HEK293T (cell line): ENCODE measurements around the gene TIMP3.

Experiments used
- CTCF ChIA-PET: fragments of 350-600 bp; formaldehyde crosslinking; extraction: SDS; loops from one replicate; lab custom pipeline; 2021; ENCODE audit warnings: antibody characterized with exemption, inconsistent platforms; lab: Yijun Ruan, JAX
- POLR2A ChIA-PET: fragments of 350-600 bp; formaldehyde crosslinking; extraction: SDS; loops from one replicate; lab custom pipeline; 2020; ENCODE audit warnings: antibody characterized with exemption, inconsistent platforms; lab: Yijun Ruan, JAX
- DNase-seq: peaks from one replicate; pipeline ENCODE4 v3.0.0; 2012; ENCODE audit warnings: mixed read lengths; ENCODE audit errors: extremely low spot score
- ARNT ChIP-seq: fragments of 450-650 bp; IDR thresholded peaks from 2 replicates; pipeline ENCODE4 v1.6.1; 2017; ENCODE audit warnings: mild to moderate bottlenecking
- BHLHE40 ChIP-seq: fragments of 450-650 bp; IDR thresholded peaks from 2 replicates; pipeline ENCODE4 v1.6.1; 2016; ENCODE audit warnings: mild to moderate bottlenecking, moderate library complexity, borderline replicate concordance
- CTBP1 ChIP-seq: fragments of 450-650 bp; IDR thresholded peaks from 2 replicates; pipeline ENCODE4 v1.6.1; 2016; ENCODE audit warnings: borderline replicate concordance
- ELF4 ChIP-seq: fragments of 450-650 bp; IDR thresholded peaks from 2 replicates; pipeline ENCODE4 v1.6.1; 2017; ENCODE audit warnings: antibody characterized with exemption
- FOXA1 ChIP-seq: fragments of 450-650 bp; IDR thresholded peaks from 2 replicates; pipeline ENCODE4 v1.6.1; 2016; ENCODE audit warnings: mild to moderate bottlenecking
- FOXK2 ChIP-seq: fragments of 450-650 bp; IDR thresholded peaks from 2 replicates; pipeline ENCODE4 v1.6.1; 2016; ENCODE audit warnings: mild to moderate bottlenecking
- FOXM1 ChIP-seq: fragments of 450-650 bp; IDR thresholded peaks from 2 replicates; pipeline ENCODE4 v1.6.1; 2017; ENCODE audit warnings: mild to moderate bottlenecking, borderline replicate concordance
- HDGF ChIP-seq: fragments of 450-650 bp; IDR thresholded peaks from 2 replicates; pipeline ENCODE4 v1.6.1; 2017; ENCODE audit warnings: antibody characterized with exemption, borderline replicate concordance
- L3MBTL2 ChIP-seq: fragments of 450-650 bp; conservative IDR thresholded peaks from 2 replicates; pipeline ENCODE4 v1.6.1; 2016; ENCODE audit warnings: mild to moderate bottlenecking
- LEF1 ChIP-seq: fragments of 450-650 bp; IDR thresholded peaks from 2 replicates; pipeline ENCODE4 v1.6.1; 2017; ENCODE audit warnings: mild to moderate bottlenecking, borderline replicate concordance
- NFRKB ChIP-seq: fragments of 450-650 bp; IDR thresholded peaks from 2 replicates; pipeline ENCODE4 v1.6.1; 2016; ENCODE audit warnings: mild to moderate bottlenecking, moderate library complexity
- PKNOX1 ChIP-seq: fragments of 450-650 bp; IDR thresholded peaks from 2 replicates; pipeline ENCODE4 v1.6.1; 2016
- SP1 ChIP-seq: fragments of 450-650 bp; IDR thresholded peaks from 2 replicates; pipeline ENCODE4 v1.6.1; 2017
- SUZ12 ChIP-seq: fragments of 450-650 bp; IDR thresholded peaks from 2 replicates; pipeline ENCODE4 v1.6.1; 2016; ENCODE audit warnings: mild to moderate bottlenecking
- TARDBP ChIP-seq: fragments of 450-650 bp; IDR thresholded peaks from 2 replicates; pipeline ENCODE4 v1.6.1; 2016
- ZNF384 ChIP-seq: fragments of 450-650 bp; IDR thresholded peaks from 2 replicates; pipeline ENCODE4 v1.6.1; 2016

The TIMP3 gene

GRCh38 chr22:32828150-32828549, 26.6 kb downstream of the TIMP3 start:
- DNase-seq: no peak
- ChIA-PET CTCF (no interaction called here), POLR2A (no interaction called here)
- TF ChIP-seq ELF4: no peak
- no peak for TF ChIP-seq SP1
- TF ChIP-seq LEF1: no peak
- no peak for TF ChIP-seq TARDBP
- TF ChIP-seq FOXK2: no peak
- no peak for TF ChIP-seq ZNF384
- TF ChIP-seq HDGF: no peak
- no peak for TF ChIP-seq FOXA1
- no peak for TF ChIP-seq ARNT

GRCh38 chr22:32828561-32828960, 27.1 kb downstream of the TIMP3 start:
- no peak for DNase-seq
- ChIA-PET CTCF (interaction anchor here (0.7 kb wide), 1 partner anchor 158 kb away, joined by 3 read pairs; no protein-coding TSS in a partner anchor), POLR2A (no interaction called here)
- TF ChIP-seq ELF4: no peak
- TF ChIP-seq TARDBP: no peak
- no peak for TF ChIP-seq PKNOX1
- TF ChIP-seq NFRKB: no peak
- TF ChIP-seq HDGF: no peak
- no peak for TF ChIP-seq FOXA1
- no peak for TF ChIP-seq L3MBTL2
- no peak for TF ChIP-seq FOXM1
- no peak for TF ChIP-seq BHLHE40
- TF ChIP-seq SP1: no peak
- TF ChIP-seq ZNF384: no peak
- no peak for TF ChIP-seq SUZ12
- no peak for TF ChIP-seq LEF1
- no peak for TF ChIP-seq ARNT
- no peak for TF ChIP-seq FOXK2

- TF ChIP-seq CTBP1: no peak
- TF ChIP-seq ELF4: no peak
- TF ChIP-seq ZNF384: no peak
- TF ChIP-seq TARDBP: no peak
- TF ChIP-seq FOXK2: no peak
- TF ChIP-seq FOXA1: no peak
- TF ChIP-seq SP1: no peak
- TF ChIP-seq FOXM1: no peak
- no peak for TF ChIP-seq SUZ12
- no peak for TF ChIP-seq PKNOX1
- TF ChIP-seq L3MBTL2: no peak
- no peak for DNase-seq
- CTCF ChIA-PET: no interaction called here
- POLR2A ChIA-PET: no interaction called here
These were observed 27.9 kb downstream of the TIMP3 start for GRCh38 chr22:32829451-32829851.

GRCh38 chr22:32830473-32830872, 29.0 kb downstream of the TIMP3 start:
- DNase-seq: no peak
- ChIA-PET POLR2A (no interaction called here), CTCF (interaction anchor here (0.7 to 1.4 kb wide), 2 partner anchors 33 to 120 kb away, joined by 3 to 6 read pairs; no protein-coding TSS in a partner anchor)
- TF ChIP-seq HDGF (no peak), NFRKB (no peak), TARDBP (no peak), ZNF384 (no peak), FOXK2 (no peak), LEF1 (no peak), SP1 (no peak), BHLHE40 (no peak), ARNT (no peak), PKNOX1 (no peak), FOXA1 (no peak), FOXM1 (no peak), CTBP1 (no peak), SUZ12 (no peak), ELF4 (no peak), L3MBTL2 (no peak)

- POLR2A ChIA-PET: no interaction called here
- DNase-seq: no peak
- TF ChIP-seq SUZ12: no peak
- TF ChIP-seq ARNT: no peak
- no peak for TF ChIP-seq ZNF384
- CTCF ChIA-PET: interaction anchor here (0.5 to 1.4 kb wide), 2 partner anchors 34 to 402 kb away, joined by 3 to 6 read pairs; no protein-coding TSS in a partner anchor
These were observed 29.5 kb downstream of the TIMP3 start for GRCh38 chr22:32830957-32831356.

GRCh38 chr22:32831584-32831983, 30.1 kb downstream of the TIMP3 start:
- no peak for DNase-seq
- ChIA-PET POLR2A (no interaction called here), CTCF (interaction anchor here (0.6 kb wide), 1 partner anchor 210 kb away, joined by 3 read pairs; no protein-coding TSS in a partner anchor)
- no peak for TF ChIP-seq LEF1
- no peak for TF ChIP-seq NFRKB
- TF ChIP-seq FOXK2: no peak
- TF ChIP-seq CTBP1: no peak
- no peak for TF ChIP-seq BHLHE40
- no peak for TF ChIP-seq TARDBP
- TF ChIP-seq SP1: no peak
- no peak for TF ChIP-seq ELF4
- TF ChIP-seq HDGF: no peak

GRCh38 chr22:32832174-32832573, 30.7 kb downstream of the TIMP3 start:
- no peak for DNase-seq
- CTCF ChIA-PET: interaction anchor here (0.6 kb wide), 2 partner anchors 26 to 210 kb away, joined by 3 read pairs; no protein-coding TSS in a partner anchor
- POLR2A ChIA-PET: no interaction called here
- TF ChIP-seq ELF4: no peak
- no peak for TF ChIP-seq ARNT
- no peak for TF ChIP-seq CTBP1
- TF ChIP-seq NFRKB: no peak
- no peak for TF ChIP-seq BHLHE40
- TF ChIP-seq SP1: no peak
- no peak for TF ChIP-seq FOXM1
- no peak for TF ChIP-seq FOXA1
- TF ChIP-seq HDGF: no peak
- TF ChIP-seq LEF1: no peak
- no peak for TF ChIP-seq ZNF384
- TF ChIP-seq TARDBP: no peak
- TF ChIP-seq FOXK2: no peak
- TF ChIP-seq L3MBTL2: no peak
- TF ChIP-seq SUZ12: no peak
- no peak for TF ChIP-seq PKNOX1
